Astrocyte of the hippocampus (primary cell): ENCODE data around the gene SLX4IP.
"Not testable (repeated sequence)": the region's sequence is repeated elsewhere in the genome, so short reads cannot be mapped to it uniquely, and the experiment has no call there.

Source experiments
- DNase-seq: peaks from one replicate; pipeline ENCODE4 v3.0.0; 2011; ENCODE audit warnings: low read depth, low spot score

The SLX4IP gene

DNA sequence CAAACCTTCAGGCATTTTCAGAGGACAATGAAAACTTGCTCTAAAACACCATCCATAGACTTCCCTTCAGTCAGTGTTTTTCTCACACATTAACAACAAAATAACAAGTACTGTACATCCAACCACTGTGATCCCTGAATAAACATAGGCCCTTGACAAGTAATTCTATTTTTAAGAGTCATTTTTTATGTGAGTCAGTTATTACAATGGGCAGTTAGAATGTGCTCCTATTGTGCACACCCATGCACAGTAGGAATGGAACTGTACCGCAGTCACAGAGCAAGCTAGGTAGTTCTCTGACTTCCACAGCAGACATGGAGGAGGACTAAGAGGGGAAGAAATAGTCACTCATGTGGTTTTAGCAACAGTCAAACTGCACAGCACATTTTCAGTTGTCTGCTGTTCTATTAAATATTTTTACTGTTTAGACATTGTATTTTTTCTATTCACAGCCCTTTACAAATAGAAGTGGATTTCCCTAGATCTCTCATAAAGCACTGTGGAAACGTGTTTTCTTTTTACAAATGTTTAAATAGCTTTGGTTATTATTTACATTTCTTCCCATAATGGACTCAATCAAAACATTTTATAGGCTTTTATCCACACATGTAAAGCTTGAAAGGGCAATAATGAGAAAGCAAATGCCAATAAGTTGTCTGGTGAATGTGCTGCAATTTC, 138.3 kb downstream of the SLX4IP start:
- peak; percentile 70 for DNase-seq

DNA sequence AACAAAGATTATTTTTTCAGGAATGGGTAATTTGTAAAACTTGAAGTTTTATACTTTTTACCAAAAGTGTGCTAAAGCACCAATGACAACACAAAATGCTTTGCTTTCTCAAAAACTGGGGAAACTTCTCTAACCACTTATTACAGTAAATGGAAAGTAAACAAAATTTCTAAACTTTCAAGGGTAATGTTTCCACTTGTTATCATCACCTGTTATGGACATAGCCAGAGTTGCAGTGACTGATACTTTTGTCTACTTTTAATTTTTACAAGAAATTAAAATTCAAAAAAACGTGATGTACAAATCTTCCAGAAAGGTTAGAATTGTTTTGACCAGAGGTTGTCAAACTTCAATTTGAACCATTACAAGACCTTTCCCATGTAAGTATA, 138.8 kb downstream of the SLX4IP start:
- no peak for DNase-seq

DNA sequence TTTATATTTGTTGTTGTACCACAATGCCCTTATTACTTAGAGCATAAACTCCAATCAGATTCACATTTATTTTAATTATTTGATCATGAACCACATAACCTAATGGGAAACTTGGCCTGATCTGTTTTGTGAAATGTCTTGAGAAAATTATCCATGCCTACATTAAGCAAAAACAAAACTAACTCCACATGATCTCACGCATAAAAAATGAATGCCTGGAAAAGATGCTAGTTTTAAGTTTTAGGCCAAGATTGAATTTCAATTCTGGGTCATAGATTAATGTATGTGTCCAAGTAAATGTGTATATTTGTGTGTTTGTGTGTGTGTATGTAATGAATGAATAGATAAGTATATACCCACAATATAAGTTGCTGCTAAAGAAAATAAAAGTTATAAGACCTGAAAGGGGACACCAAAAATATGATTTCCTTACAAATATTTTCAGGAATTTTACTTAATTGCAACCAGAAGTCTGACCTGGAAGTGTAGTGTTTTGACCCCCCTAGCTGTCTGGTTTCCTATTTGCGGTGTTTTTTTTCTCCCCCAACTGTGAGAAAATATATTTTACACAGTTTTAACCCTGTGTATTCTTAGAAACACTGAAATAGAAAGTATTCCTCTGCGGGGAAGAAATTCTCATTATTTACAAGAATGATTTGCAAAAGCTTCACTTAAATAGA, 141.4 kb downstream of the SLX4IP start:
- no peak for DNase-seq

GRCh38 chr20:10577648-10578047, 142.5 kb downstream of the SLX4IP start:
- DNase-seq: no peak

DNA sequence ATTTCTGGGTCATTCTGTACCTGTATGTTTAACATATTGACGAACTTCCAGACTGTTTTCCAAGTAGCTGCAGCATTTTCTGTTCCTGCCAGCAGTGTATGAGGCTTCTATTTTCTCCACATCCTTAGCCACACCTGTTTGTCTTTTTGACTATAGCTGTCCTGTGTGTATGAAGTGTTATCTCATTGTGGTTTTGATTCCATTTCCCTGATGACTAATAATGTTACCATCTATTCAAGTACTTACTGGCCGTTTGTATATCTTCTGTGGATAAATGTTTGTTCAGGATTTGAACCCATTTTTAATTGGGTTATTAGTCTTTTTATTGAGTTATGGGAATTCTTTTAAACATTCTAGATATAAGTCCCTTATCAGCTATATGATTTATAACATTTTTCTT, 143.5 kb downstream of the SLX4IP start:
- DNase-seq: peak; percentile 36

- DNase-seq: no peak
These were observed 144.8 kb downstream of the SLX4IP start for GRCh38 chr20:10579942-10580341.

DNA sequence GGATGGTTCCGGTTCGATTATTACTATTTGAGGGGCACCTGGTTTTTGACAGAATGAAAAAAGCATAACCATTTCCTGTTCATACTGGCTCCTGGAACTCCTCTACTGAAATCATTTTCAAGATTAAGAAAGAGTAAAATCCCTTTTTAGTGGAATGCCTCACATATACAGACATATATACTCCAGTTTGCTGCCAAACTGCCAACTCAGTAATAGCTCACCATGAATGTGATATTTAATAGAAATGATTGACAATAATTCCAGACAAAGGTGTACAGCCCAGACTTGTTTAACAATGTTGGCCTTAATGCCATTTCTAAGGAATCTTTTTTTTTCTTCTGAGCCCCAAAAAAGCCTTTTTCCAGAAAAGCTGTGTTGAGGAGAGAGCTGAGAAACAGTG, 145.6 kb downstream of the SLX4IP start:
- no peak for DNase-seq

DNA sequence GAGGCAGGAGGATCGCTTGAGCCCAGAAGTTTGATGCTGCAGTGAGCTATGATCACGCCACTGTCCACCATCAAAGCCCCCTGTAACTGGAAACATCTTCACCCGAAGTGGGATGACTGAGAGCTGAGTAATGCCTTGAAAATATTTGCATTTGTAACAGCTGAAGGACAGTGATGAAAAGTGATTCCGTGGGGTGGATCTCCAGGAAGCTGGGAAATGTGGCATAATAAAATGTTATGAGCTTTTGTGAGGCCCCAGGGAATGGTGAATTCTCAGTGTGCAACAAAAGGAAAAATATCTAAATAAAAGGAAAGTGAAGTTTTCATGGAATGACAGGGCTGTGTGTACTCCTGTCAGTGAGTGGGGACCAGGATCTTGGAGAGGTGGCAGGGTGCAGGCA, 146.7 kb downstream of the SLX4IP start:
- no peak for DNase-seq

GRCh38 chr20:10584371-10584770, 149.3 kb downstream of the SLX4IP start:
- peak; percentile 24 for DNase-seq

GRCh38 chr20:10585308-10585707, 150.2 kb downstream of the SLX4IP start:
- no peak for DNase-seq

- DNase-seq: no peak
These were observed 151.2 kb downstream of the SLX4IP start for GRCh38 chr20:10586296-10586695.

DNA sequence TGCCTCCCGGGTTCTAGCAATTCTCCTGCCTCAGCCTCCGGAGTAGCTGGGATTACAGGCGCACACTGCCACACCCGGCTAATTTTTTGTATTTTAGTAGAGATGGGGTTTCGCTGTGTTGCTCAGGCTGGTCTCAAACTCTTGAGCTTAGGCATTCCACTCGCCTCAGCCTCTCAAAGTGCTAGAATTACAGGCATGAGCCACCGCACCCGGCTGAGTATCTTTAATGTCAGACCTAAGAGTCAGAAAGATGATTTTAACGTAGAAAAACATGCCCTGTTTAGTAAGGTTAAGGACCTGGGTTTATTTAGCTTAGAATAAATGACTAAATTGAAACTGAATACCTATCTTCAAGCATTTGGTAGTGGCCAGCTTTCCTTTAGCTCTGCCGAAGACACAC, 155.3 kb downstream of the SLX4IP start:
- DNase-seq: not testable (repeated sequence)

DNA sequence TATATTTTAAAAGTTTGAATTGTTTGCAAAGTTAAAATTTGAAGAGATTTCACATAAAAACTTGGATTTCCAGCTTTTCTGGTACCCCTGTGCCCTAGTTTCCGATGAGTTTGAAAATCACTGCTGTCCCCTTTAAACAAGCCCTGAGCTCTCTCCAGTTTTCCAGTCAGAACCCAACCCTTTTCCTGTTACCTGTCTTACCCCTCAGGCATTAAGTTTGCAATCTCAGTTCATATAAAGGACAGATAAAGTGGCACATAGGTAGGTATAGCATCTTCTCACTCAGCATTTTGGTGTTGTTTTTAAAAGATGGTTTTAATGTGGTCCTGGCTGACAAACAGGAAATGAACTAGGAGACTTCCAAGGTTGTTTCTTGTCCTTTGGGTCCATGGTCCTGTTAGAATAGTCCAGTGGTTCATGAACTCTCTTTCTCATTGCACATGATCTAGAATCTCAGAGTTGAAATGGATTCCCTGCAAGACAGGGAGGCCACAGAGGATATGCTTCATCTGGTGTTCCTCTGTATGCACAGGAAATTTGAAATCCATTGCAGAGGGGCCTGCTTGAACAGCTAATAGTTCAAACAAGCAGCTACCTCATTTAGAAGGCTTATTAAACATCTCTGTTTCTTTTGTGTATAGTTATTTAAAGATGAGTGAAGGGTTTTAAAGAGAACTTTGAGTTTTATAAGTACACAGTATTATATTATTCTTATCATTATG, 156.0 kb downstream of the SLX4IP start:
- no peak for DNase-seq

DNA sequence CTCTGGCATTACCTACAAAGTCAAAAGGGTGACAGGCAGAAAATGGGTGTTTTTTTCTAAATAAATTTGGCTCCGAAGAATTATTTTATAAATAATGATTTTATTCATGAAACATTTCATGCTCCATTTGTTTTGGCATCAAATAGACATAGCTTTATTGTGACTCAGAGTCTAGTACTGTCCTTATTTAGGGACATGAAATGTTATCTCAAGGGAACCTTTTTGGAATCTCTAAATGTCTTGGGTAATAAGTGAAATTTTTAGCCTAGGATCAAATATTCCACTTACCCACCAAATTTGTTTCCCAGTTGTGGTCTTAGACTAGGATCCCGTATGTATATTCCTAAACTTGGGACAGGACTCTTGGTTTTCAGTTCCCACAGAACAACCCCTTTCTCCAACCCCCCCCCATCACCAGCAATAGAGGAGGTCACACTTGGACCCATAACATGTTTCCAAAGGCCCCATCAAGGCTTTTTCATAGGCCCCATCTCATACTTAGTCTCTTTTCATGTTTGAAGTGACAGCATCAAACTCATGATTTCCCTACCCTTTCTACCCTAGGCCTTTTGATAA, 156.9 kb downstream of the SLX4IP start:
- peak; percentile 23 for DNase-seq

DNA sequence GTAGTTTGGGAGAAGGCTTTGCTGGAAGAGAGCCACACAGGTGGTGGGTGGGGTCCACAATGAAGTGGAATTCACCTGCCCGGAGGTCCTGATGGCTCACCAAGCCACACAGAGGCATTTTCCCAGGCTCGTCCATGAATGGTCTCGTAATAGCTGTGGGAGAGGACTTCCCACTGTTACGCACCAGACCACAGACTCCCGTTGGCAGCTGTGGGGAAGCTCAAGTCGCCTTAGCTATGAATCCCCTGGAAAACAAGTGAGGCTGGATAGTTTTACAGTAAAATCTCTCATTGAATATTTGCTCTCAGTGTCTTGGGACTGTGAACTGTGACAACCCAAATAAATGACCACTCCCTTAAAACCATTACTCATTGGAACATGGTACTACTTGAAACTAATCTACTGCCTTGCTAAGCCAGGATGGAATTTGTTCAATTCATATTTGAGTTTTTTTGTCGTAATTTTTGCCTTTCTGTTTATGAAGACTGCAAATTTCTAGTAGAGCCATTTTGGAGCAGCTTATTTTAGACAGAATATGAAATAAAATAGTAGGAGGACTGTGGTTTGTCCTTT, 159.3 kb downstream of the SLX4IP start:
- DNase-seq: no peak

DNA sequence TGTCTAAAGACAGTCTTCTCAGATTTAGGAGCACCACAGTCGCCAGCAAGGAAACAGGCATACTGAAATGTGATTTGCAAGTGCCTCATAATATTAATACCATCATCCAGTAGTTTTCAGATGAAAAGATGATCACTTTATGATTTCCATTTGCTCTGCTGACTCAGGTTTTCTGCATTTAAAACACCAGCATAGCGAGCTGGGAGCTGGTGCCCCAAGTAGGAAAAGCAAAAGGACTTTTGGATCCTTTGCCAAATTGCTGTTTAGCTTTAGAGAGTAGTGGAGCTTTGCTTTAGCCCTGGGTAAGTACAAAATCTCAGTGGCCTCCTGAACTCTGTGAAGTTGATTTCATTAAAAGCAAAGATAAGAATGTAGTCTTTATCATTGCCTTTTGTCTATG, 160.2 kb downstream of the SLX4IP start:
- no peak for DNase-seq

DNA sequence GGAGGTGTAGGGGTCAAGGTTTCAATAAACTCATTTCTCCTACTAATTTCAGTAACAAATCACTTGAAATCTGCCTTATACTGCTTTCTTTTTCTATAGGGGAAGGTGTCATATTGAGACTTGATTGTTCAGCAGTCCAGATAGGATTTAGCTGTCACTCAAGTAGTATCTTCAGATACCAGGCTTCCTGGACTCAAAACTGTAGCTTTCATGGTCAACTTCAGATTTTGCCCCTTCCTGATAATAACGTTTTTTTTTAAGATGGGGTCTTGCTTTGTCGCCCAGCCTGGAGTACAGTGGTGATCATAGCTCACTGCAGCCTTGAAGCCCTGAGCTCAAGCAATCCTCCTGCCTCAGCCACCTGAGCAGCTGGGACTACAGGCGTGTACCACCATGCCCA, 160.9 kb downstream of the SLX4IP start:
- no peak for DNase-seq

- no peak for DNase-seq
These were observed 161.6 kb downstream of the SLX4IP start for GRCh38 chr20:10596710-10597121.

DNA sequence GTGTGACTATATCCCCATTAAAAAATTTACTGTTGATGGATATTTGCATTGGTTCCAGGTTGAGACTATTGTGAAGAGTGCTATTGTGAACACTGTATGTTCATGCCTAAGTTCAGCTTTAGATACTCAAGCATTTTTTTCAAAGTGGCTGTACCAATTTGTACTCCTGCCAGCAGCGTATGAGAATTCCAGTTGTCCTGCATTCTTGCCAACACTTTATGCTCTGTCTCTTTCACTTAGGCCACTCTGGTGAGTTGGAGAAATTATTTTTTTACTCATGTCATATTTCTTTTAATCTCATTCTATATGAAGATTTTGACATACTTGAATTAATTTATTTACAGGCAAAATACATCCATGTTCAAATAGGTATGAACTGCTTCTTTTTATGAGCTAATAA, 162.5 kb downstream of the SLX4IP start:
- DNase-seq: no peak

DNA sequence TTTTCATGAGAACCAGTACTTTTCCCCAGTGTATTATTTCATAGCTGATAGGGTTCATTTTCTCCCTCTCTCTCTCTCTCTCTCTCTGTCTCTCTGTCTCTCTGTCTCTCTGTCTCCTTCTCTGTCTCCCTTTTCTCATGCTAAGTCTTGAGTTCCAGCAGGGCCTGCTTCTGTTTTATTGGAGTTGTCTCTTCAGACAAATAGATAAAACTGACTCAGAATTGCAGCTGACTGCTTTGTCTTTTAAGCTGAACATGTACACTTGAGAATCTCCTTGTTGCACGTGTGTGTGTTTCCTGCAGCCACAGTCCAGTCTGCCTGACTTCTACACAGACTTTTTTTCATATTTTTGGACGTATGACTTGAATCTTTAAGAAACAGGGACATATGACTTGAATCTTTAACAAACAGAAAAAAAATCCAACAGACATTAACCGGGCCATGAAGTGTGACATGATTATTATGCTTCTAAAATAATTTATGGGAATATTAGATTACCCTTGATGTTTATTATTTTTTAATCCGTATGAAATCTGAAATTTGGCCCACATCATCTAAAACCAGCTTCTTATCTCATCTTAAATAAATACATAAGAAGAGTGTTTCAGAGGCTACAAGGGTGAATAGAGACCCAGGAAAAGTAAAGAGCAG, 167.2 kb downstream of the SLX4IP start:
- no peak for DNase-seq

- DNase-seq: no peak
These were observed 168.3 kb downstream of the SLX4IP start for GRCh38 chr20:10603378-10603777.
